ENCODE measurements around the gene CNFN.

CNFN gene

GRCh38 chr19:42422092-42422900, 32.2 kb upstream of the CNFN start:
- no peaks in the 10 kb centered on the region for H3K36me3 ChIP-seq
- no peaks in the 10 kb centered on the region for H3K27me3 ChIP-seq
- H3K4me3 ChIP-seq (ENCODE audit: low read depth, low read length): peak overlapping the region; percentile 72
- DNase-seq: no peak
- no peaks in the 10 kb centered on the region; the same call in 1 of the 2 replicates for H3K9me3 ChIP-seq
- TF ChIP-seq CTCF (IDR thresholded peaks at IDR 0.05; ENCODE audit: low read depth, low read length): no peak
- no peaks in the 10 kb centered on the region for H3K4me1 ChIP-seq

GRCh38 chr19:42421591-42422031, 31.5 kb upstream of the CNFN start:
- H3K4me3 ChIP-seq (ENCODE audit: low read depth, low read length): no peak overlapping the region
- no peaks in the 10 kb centered on the region; the same call in 1 of the 2 replicates for H3K9me3 ChIP-seq
- H3K36me3 ChIP-seq: no peaks in the 10 kb centered on the region
- no peak for TF ChIP-seq CTCF (IDR thresholded peaks at IDR 0.05; ENCODE audit: low read depth, low read length)
- no peak for DNase-seq
- no peaks in the 10 kb centered on the region for H3K4me1 ChIP-seq
- H3K27me3 ChIP-seq: no peaks in the 10 kb centered on the region

- Histone ChIP-seq H3K9me3 (no peaks in the 10 kb centered on the region; the same call in 1 of the 2 replicates), H3K4me1 (no peaks in the 10 kb centered on the region), H3K36me3 (no peaks in the 10 kb centered on the region), H3K27me3 (no peaks in the 10 kb centered on the region), H3K4me3 (ENCODE audit: low read depth, low read length) (no peak overlapping the region)
- TF ChIP-seq CTCF (IDR thresholded peaks at IDR 0.05; ENCODE audit: low read depth, low read length): no peak
- DNase-seq: no peak
These were observed 31.0 kb upstream of the CNFN start for GRCh38 chr19:42421101-42421500.

GRCh38 chr19:42420055-42420544, 30.0 kb upstream of the CNFN start:
- DNase-seq: no peak
- no peak overlapping the region for H3K4me3 ChIP-seq (ENCODE audit: low read depth, low read length)
- no peaks in the 10 kb centered on the region for H3K4me1 ChIP-seq
- no peaks in the 10 kb centered on the region for H3K36me3 ChIP-seq
- peak; percentile 60 for TF ChIP-seq CTCF (IDR thresholded peaks at IDR 0.05; ENCODE audit: low read depth, low read length)
- H3K9me3 ChIP-seq: no peaks in the 10 kb centered on the region; the same call in 1 of the 2 replicates
- H3K27me3 ChIP-seq: no peaks in the 10 kb centered on the region

- no peaks in the 10 kb centered on the region for H3K27me3 ChIP-seq
- H3K4me3 ChIP-seq (ENCODE audit: low read depth, low read length): no peak overlapping the region
- no peak for DNase-seq
- no peaks in the 10 kb centered on the region for H3K4me1 ChIP-seq
- no peak for TF ChIP-seq CTCF (IDR thresholded peaks at IDR 0.05; ENCODE audit: low read depth, low read length)
- no peaks in the 10 kb centered on the region; the same call in 1 of the 2 replicates for H3K9me3 ChIP-seq
- H3K36me3 ChIP-seq: no peaks in the 10 kb centered on the region
These were observed 29.2 kb upstream of the CNFN start for GRCh38 chr19:42419309-42419708.

GRCh38 chr19:42412661-42413076, 22.6 kb upstream of the CNFN start:
- Histone ChIP-seq H3K9me3 (no peaks in the 10 kb centered on the region), H3K4me3 (ENCODE audit: low read depth, low read length) (no peak overlapping the region), H3K27me3 (no peaks in the 10 kb centered on the region), H3K36me3 (no peaks in the 10 kb centered on the region), H3K4me1 (peaks cover 9% of the 10 kb centered on the region)
- DNase-seq: no peak
- no peak for TF ChIP-seq CTCF (IDR thresholded peaks at IDR 0.05; ENCODE audit: low read depth, low read length)

Data from BE2C (cell line).